Liver (tissue), 9 donors: ENCODE data around the gene RCN2. TPM values are rescaled to one million over a fixed set of nuclear protein-coding genes. Genes with fewer than 3 reads are reported as not detected.

Experiments used
- DNase-seq: peaks from one replicate; pipeline ENCODE4 v3.0.0-alpha.2; 2017; ENCODE audit warnings: low spot score
- H3K27ac ChIP-seq, 2 donors: one replicate each; pipeline ENCODE4 v1.7.0; 2013; ENCODE audit warnings: inconsistent platforms in 2 of 2, low read length in 2 of 2, control low read depth in 1 of 2, low read depth in 1 of 2, mild to moderate bottlenecking in 1 of 2
- H3K27me3 ChIP-seq, 4 donors: one replicate each; pipeline versions ENCODE4 v1.6.1 to v1.7.0; 2013; ENCODE audit warnings: low read length in 3 of 4, inconsistent platforms in 1 of 4, mild to moderate bottlenecking in 1 of 4, moderate library complexity in 1 of 4; ENCODE audit not compliant: control insufficient read depth in 4 of 4, insufficient read depth in 4 of 4
- H3K36me3 ChIP-seq, 4 donors: one replicate each; pipeline versions ENCODE4 v1.6.1 to v1.7.0; 2013; ENCODE audit warnings: low read length in 3 of 4, mild to moderate bottlenecking in 3 of 4, low read depth in 1 of 4, moderate library complexity in 1 of 4; ENCODE audit not compliant: control insufficient read depth in 4 of 4, insufficient read depth in 3 of 4
- H3K4me1 ChIP-seq, 4 donors: one replicate each; pipeline versions ENCODE4 v1.6.1 to v1.7.0; 2013; ENCODE audit warnings: low read length in 3 of 4, mild to moderate bottlenecking in 3 of 4, moderate library complexity in 1 of 4; ENCODE audit not compliant: control insufficient read depth in 4 of 4, insufficient read depth in 4 of 4
- H3K4me3 ChIP-seq, 3 donors: one replicate each; pipeline versions ENCODE4 v1.6.1 to v1.7.0; 2013; ENCODE audit warnings: low read length in 3 of 3, control low read depth in 1 of 3, low read depth in 1 of 3, mild to moderate bottlenecking in 1 of 3
- H3K9ac ChIP-seq, 2 donors: one replicate each; pipeline ENCODE4 v1.7.0; 2013; ENCODE audit warnings: low read length in 2 of 2, mild to moderate bottlenecking in 2 of 2, moderate library complexity in 2 of 2, control low read depth in 1 of 2, low read depth in 1 of 2
- H3K9me3 ChIP-seq, 4 donors: one replicate each; pipeline versions ENCODE4 v1.6.1 to v1.7.0; 2013; ENCODE audit warnings: low read length in 3 of 4; ENCODE audit not compliant: control insufficient read depth in 4 of 4
- ATF3 ChIP-seq: IDR thresholded peaks from 2 replicates; pipeline ENCODE4 v1.6.1; 2016; ENCODE audit warnings: antibody characterized with exemption
- CTCF ChIP-seq: fragments of 150-350 bp; IDR thresholded peaks from 2 replicates; pipeline ENCODE4 v1.5.1; 2017; ENCODE audit warnings: improper control_type of control experiment, low read depth, low read length; ENCODE audit not compliant: missing input control
- FOXA1 ChIP-seq: IDR thresholded peaks from 2 replicates; pipeline ENCODE4 v1.6.1; 2016; ENCODE audit warnings: antibody characterized with exemption
- FOXA2 ChIP-seq: IDR thresholded peaks from 2 replicates; pipeline ENCODE4 v1.6.1; 2016; ENCODE audit warnings: antibody characterized with exemption
- GABPA ChIP-seq, 2 donors: IDR thresholded peaks in 1 of 2; conservative IDR thresholded peaks in 1 of 2; 2 replicates each; pipeline ENCODE4 v1.6.1; 2016; ENCODE audit warnings: antibody characterized with exemption in 2 of 2, mild to moderate bottlenecking in 1 of 2, moderate library complexity in 1 of 2
- HNF4A ChIP-seq, 2 donors: conservative IDR thresholded peaks; 2 replicates each; pipeline ENCODE4 v1.6.1; 2016; ENCODE audit warnings: antibody characterized with exemption in 2 of 2, mild to moderate bottlenecking in 2 of 2
- JUND ChIP-seq, 2 donors: IDR thresholded peaks; 2 replicates each; pipeline ENCODE4 v1.6.1; 2016; ENCODE audit warnings: antibody characterized with exemption in 2 of 2
- NR2F2 ChIP-seq: IDR thresholded peaks from 2 replicates; pipeline ENCODE4 v1.6.1; 2016; ENCODE audit warnings: antibody characterized with exemption
- RAD21 ChIP-seq, 2 donors: IDR thresholded peaks; 2 replicates each; pipeline ENCODE4 v1.6.1; 2016; ENCODE audit warnings: antibody characterized with exemption in 2 of 2, mild to moderate bottlenecking in 2 of 2
- RXRA ChIP-seq, 2 donors: IDR thresholded peaks; 2 replicates each; pipeline ENCODE4 v1.6.1; 2017 to 2018; ENCODE audit warnings: antibody characterized with exemption in 2 of 2, mild to moderate bottlenecking in 1 of 2
- SP1 ChIP-seq: IDR thresholded peaks from 2 replicates; pipeline ENCODE4 v1.6.1; 2018; ENCODE audit warnings: antibody characterized with exemption, mild to moderate bottlenecking
- TAF1 ChIP-seq: conservative IDR thresholded peaks from 2 replicates; pipeline ENCODE4 v1.6.1; 2016; ENCODE audit warnings: antibody characterized with exemption, mild to moderate bottlenecking
- YY1 ChIP-seq: IDR thresholded peaks from 2 replicates; pipeline ENCODE4 v1.6.1; 2016; ENCODE audit warnings: antibody characterized with exemption, mild to moderate bottlenecking
- ZBTB33 ChIP-seq: IDR thresholded peaks from 2 replicates; pipeline ENCODE4 v1.6.1; 2016; ENCODE audit warnings: antibody characterized with exemption
- WGBS: extraction: QIAGEN DNeasy Blood & Tissue Kit; methylation state at CpG from one replicate; pipeline ENCODE4 v1.1.7; 2013; 5-methylcytosine and 5-hydroxymethylcytosine counted together
- polyA plus RNA-seq, 2 donors: library from polyadenylated mRNA; stranded (reverse) in 1 of 2; unstranded in 1 of 2; fragments of 200-250 nt in 1 of 2; fragments of >200 nt in 1 of 2; fragmentation: Nextera tagmentation in 1 of 2; extraction: Ambion mirVana in 1 of 2; gene quantifications; one replicate each; pipeline versions ENCODE4 v1.2.1 to v1.2.3, GENCODE V29; 2013 to 2015
- total RNA-seq, 2 donors: library from RNA; depleted of rRNA; stranded (reverse); fragments of >200 nt; gene quantifications; one replicate each; pipeline ENCODE4 v1.2.3, GENCODE V29; 2014
- TF ChIP-seq, protein P1 (sequence below): IDR thresholded peaks from 2 replicates; pipeline ENCODE4 v1.6.1; 2016; ENCODE audit warnings: antibody characterized with exemption
- TF ChIP-seq, protein P2 (sequence below): IDR thresholded peaks from 2 replicates; pipeline ENCODE4 v1.6.1; 2016; ENCODE audit warnings: antibody characterized with exemption, mild to moderate bottlenecking
- donor health status: healthy.
- donor health status: healthy.
- donor health status: healthy.
- donor health status: healthy.
- donor health status: healthy.

Gene RCN2
- total and polyA plus RNA-seq, 4 donors = 8.7 to 28.2 (median 15.1) TPM

DNA sequence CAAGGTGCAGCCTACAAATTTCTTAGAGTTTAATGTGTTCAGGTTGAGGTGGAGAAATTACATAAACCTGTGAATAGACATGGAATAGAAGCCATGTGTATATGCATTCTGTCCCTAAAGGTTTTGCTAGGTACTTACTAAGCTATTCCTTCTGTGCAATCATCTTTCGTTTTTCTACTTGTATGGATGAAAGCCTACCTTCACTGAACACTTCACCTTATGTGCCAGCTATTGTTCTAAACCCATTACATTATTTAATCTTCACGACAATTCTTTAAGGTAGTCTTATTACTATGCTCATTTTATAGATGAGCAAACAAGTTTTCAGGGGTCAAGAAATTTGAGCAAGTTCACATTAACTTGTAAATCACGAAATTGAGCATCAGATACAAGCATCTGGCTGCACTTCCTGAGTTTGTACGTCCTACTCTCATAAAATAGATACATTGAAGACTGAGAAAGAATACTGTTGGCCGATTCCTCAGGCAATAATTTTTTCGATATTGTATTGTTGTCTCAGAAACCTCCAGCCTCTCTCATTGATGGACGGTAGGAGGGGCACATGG, 635 bp upstream of the RCN2 start:
- H3K9ac ChIP-seq = peak overlapping the region; percentile 50 to 71
- peaks cover 0 to 8% (median 3%) of the 10 kb centered on the region in 4 donors for H3K36me3 ChIP-seq
- TF ChIP-seq HNF4A (conservative IDR thresholded peaks at IDR 0.05) = no peak
- TF ChIP-seq, protein P1, sequence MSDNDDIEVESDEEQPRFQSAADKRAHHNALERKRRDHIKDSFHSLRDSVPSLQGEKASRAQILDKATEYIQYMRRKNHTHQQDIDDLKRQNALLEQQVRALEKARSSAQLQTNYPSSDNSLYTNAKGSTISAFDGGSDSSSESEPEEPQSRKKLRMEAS = no peak
- no peak for TF ChIP-seq FOXA1
- TF ChIP-seq RAD21 (IDR thresholded peaks at IDR 0.05) = no peak
- TF ChIP-seq, protein P2, sequence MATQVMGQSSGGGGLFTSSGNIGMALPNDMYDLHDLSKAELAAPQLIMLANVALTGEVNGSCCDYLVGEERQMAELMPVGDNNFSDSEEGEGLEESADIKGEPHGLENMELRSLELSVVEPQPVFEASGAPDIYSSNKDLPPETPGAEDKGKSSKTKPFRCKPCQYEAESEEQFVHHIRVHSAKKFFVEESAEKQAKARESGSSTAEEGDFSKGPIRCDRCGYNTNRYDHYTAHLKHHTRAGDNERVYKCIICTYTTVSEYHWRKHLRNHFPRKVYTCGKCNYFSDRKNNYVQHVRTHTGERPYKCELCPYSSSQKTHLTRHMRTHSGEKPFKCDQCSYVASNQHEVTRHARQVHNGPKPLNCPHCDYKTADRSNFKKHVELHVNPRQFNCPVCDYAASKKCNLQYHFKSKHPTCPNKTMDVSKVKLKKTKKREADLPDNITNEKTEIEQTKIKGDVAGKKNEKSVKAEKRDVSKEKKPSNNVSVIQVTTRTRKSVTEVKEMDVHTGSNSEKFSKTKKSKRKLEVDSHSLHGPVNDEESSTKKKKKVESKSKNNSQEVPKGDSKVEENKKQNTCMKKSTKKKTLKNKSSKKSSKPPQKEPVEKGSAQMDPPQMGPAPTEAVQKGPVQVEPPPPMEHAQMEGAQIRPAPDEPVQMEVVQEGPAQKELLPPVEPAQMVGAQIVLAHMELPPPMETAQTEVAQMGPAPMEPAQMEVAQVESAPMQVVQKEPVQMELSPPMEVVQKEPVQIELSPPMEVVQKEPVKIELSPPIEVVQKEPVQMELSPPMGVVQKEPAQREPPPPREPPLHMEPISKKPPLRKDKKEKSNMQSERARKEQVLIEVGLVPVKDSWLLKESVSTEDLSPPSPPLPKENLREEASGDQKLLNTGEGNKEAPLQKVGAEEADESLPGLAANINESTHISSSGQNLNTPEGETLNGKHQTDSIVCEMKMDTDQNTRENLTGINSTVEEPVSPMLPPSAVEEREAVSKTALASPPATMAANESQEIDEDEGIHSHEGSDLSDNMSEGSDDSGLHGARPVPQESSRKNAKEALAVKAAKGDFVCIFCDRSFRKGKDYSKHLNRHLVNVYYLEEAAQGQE = no peak
- TF ChIP-seq ATF3 = no peak
- no peak for TF ChIP-seq SP1
- TF ChIP-seq FOXA2 = no peak
- TF ChIP-seq CTCF = no peak
- no peak for TF ChIP-seq NR2F2
- no peak for TF ChIP-seq GABPA (IDR thresholded peaks at IDR 0.05 in 1 of 2, conservative IDR thresholded peaks at IDR 0.05 in 1 of 2)
- TF ChIP-seq ZBTB33 = no peak
- TF ChIP-seq TAF1 = no peak
- TF ChIP-seq YY1 = no peak
- TF ChIP-seq JUND (IDR thresholded peaks at IDR 0.05) = no peak
- no peak for TF ChIP-seq RXRA (IDR thresholded peaks at IDR 0.05)
- DNase-seq = no peak
- WGBS = 28% methylated on average over 7 of the region's 7 CpGs
- no peaks in the 10 kb centered on the region for H3K27me3 ChIP-seq
- peaks cover 2 to 17% (median 10%) of the 10 kb centered on the region in 4 donors for H3K4me1 ChIP-seq
- H3K4me3 ChIP-seq = peak overlapping the region; percentile 70 to 94 (median 79)
- peak overlapping the region; percentile 32 to 56 for H3K27ac ChIP-seq
- no peaks in the 10 kb centered on the region for H3K9me3 ChIP-seq
